Kidney (tissue), 14 donors: ENCODE data around the gene RNF138. TPM values are rescaled to one million over a fixed set of nuclear protein-coding genes. Genes with fewer than 3 reads are reported as not detected.
A peak's percentile ranks its signal among the peaks of the same experiment; 100 is the strongest.
"Not testable (repeated sequence)": the region's sequence is repeated elsewhere in the genome, so short reads cannot be mapped to it uniquely, and the experiment has no call there.

ENCODE experiments used
- DNase-seq, 5 donors: peaks; one replicate each; pipeline ENCODE4 v3.0.0-alpha.2; 2013 to 2020
- FAIRE-seq: peaks from 2 replicates; lab custom pipeline; 2012; peaks lifted over from hg19 to GRCh38; lab: Jason Lieb, UNC
- H3K27ac ChIP-seq, 2 donors: one replicate each; pipeline ENCODE4 v1.7.0; 2013; ENCODE audit warnings: low read depth in 2 of 2, low read length in 2 of 2, inconsistent platforms in 1 of 2
- H3K27me3 ChIP-seq: one replicate; pipeline ENCODE4 v1.7.1; 2013; ENCODE audit warnings: low read length, inconsistent platforms; ENCODE audit not compliant: control insufficient read depth, insufficient read depth
- H3K36me3 ChIP-seq, 3 donors: one replicate each; pipeline versions ENCODE4 v1.7.0 to v1.7.1; 2013; ENCODE audit warnings: low read length in 3 of 3, control low read depth in 1 of 3, inconsistent platforms in 1 of 3; ENCODE audit not compliant: insufficient read depth in 3 of 3, control insufficient read depth in 2 of 3
- H3K4me1 ChIP-seq, 3 donors: one replicate each; pipeline versions ENCODE4 v1.7.0 to v1.7.1; 2013; ENCODE audit warnings: low read length in 3 of 3, inconsistent platforms in 1 of 3, low read depth in 1 of 3; ENCODE audit not compliant: control insufficient read depth in 2 of 3, insufficient read depth in 2 of 3
- H3K4me3 ChIP-seq, 3 donors: one replicate each; pipeline versions ENCODE4 v1.7.0 to v1.8.1; 2013; ENCODE audit warnings: low read length in 3 of 3, control low read depth in 1 of 3, inconsistent platforms in 1 of 3
- H3K9ac ChIP-seq, 3 donors: one replicate each; pipeline versions ENCODE4 v1.7.0 to v1.7.1; 2013; ENCODE audit warnings: low read length in 3 of 3, control low read depth in 1 of 3, inconsistent platforms in 1 of 3
- H3K9me3 ChIP-seq, 3 donors: one replicate each; pipeline versions ENCODE4 v1.7.0 to v1.7.1; 2013; ENCODE audit warnings: low read length in 3 of 3, control low read depth in 1 of 3, inconsistent platforms in 1 of 3; ENCODE audit not compliant: control insufficient read depth in 2 of 3, insufficient read depth in 1 of 3
- CTCF ChIP-seq: IDR thresholded peaks from 3 replicates; pipeline ENCODE4 v1.5.1; 2012; ENCODE audit warnings: mild to moderate bottlenecking, moderate library complexity, borderline replicate concordance; ENCODE audit not compliant: insufficient read depth; ENCODE audit errors: extremely low read depth
- intact Hi-C: fragments of 100-400 bp; cut with DNase I; formaldehyde crosslinking; loops from one replicate; pipeline ENCODE4 v1.11.1; 2022
- polyA plus RNA-seq: library from polyadenylated mRNA; stranded (reverse); fragments of 350-450 nt; fragmentation: Illumina TruSeq; extraction: RNeasy Lipid Tissue Mini Kit (QIAGEN cat#74804); gene quantifications from one replicate; pipeline ENCODE4 v1.2.3, GENCODE V29; 2014; ENCODE audit warnings: low read depth, low replicate concordance; ENCODE audit not compliant: insufficient read depth
- total RNA-seq: library from RNA; stranded (reverse); fragmentation: NEBNext Ultra II Directional; extraction: Animal tissue kit (Norgen Biotek cat#: 25700); gene quantifications from one replicate; pipeline ENCODE4 v1.2.1, GENCODE V29; 2021
- donor health status: control.
- donor health status: control.
- donor health status: control.
- donor health status: control.
- donor health status: control.
- donor health status: DM: yes; HTN: yes; CAD: no.
- donor health status: Normal renal cell carcinoma (clear cell type).

Gene RNF138
- total and polyA plus RNA-seq, 2 donors from 2014 or later = 6.2 to 30.6 TPM

- H3K27ac ChIP-seq = no peak overlapping the region
- H3K36me3 ChIP-seq = no peaks in the 10 kb centered on the region
- no peaks in the 10 kb centered on the region for H3K9me3 ChIP-seq
- intact Hi-C loops = no loop called here
- H3K4me1 ChIP-seq = no peaks in the 10 kb centered on the region
- no peaks in the 10 kb centered on the region for H3K27me3 ChIP-seq
- no peak overlapping the region for H3K9ac ChIP-seq
- H3K4me3 ChIP-seq = no peak overlapping the region
- no peak for FAIRE-seq
- TF ChIP-seq CTCF = no peak
- DNase-seq = no peak
Observed at GRCh38 chr18:32083781-32084180, 7.9 kb upstream of the RNF138 start.

- FAIRE-seq = no peak
- DNase-seq = no peak
- no peaks in the 10 kb centered on the region for H3K36me3 ChIP-seq
- H3K4me3 ChIP-seq = no peak overlapping the region
- no peaks in the 10 kb centered on the region for H3K27me3 ChIP-seq
- intact Hi-C loops = no loop called here
- no peaks in the 10 kb centered on the region for H3K9me3 ChIP-seq
- peaks cover 0 to 2% (median 0%) of the 10 kb centered on the region in 3 donors for H3K4me1 ChIP-seq
- TF ChIP-seq CTCF = no peak
- no peak overlapping the region for H3K27ac ChIP-seq
- no peak overlapping the region for H3K9ac ChIP-seq
Observed at GRCh38 chr18:32086881-32087280, 4.8 kb upstream of the RNF138 start.

- H3K27ac ChIP-seq, H3K4me1 ChIP-seq, H3K9ac ChIP-seq, H3K36me3 ChIP-seq, DNase-seq, H3K27me3 ChIP-seq, intact Hi-C loops, FAIRE-seq, H3K9me3 ChIP-seq, H3K4me3 ChIP-seq: not testable (repeated sequence)
Observed at GRCh38 chr18:32090831-32091230, 843 bp upstream of the RNF138 start.

- FAIRE-seq (no peak), DNase-seq (no peak)
- peak overlapping the region; percentile 66 to 88 (median 87) for H3K9ac ChIP-seq
- peak; percentile 5 for TF ChIP-seq CTCF
- peak overlapping the region; percentile 62 to 74 (median 66) for H3K4me3 ChIP-seq
- no peaks in the 10 kb centered on the region for H3K27me3 ChIP-seq
- peak overlapping the region; percentile 99 for H3K27ac ChIP-seq
- H3K9me3 ChIP-seq = no peaks in the 10 kb centered on the region
- intact Hi-C loops = no loop called here
- H3K36me3 ChIP-seq = no peaks in the 10 kb centered on the region
- H3K4me1 ChIP-seq = peaks cover 0 to 7% (median 3%) of the 10 kb centered on the region in 3 donors
Observed at GRCh38 chr18:32091325-32091723, 350 bp upstream of the RNF138 start.
